A549 (cell line): ENCODE data around the gene MEI4. TPM values are rescaled to one million over a fixed set of nuclear protein-coding genes. Genes with fewer than 3 reads are reported as not detected.

ENCODE experiments used
- ATAC-seq, 2 experiments: fragments of 200-7000 bp in 1 of 2; fragments of >200 bp in 1 of 2; cut with Nextera tagmentation in 1 of 2; cut with Tn5 transposase in 1 of 2; 3 replicates each; pipeline versions ENCODE4 v1.8.0 to v1.9.1; 2018 to 2020; ENCODE audit warnings: mild to moderate bottlenecking in 1 of 2, moderate library complexity in 1 of 2
- CTCF ChIA-PET: fragments of 300-600 bp; sonication (Branson Sonifier 250); formaldehyde crosslinking; extraction: SDS; loops from one replicate; lab custom pipeline; 2021; ENCODE audit warnings: antibody characterized with exemption, inconsistent platforms; lab: Yijun Ruan, JAX
- POLR2A ChIA-PET: fragments of 350-600 bp; formaldehyde crosslinking; extraction: SDS; loops from one replicate; lab custom pipeline; 2021; ENCODE audit warnings: antibody characterized with exemption, inconsistent platforms; lab: Yijun Ruan, JAX
- DNase-seq, 2 experiments: peaks; one replicate each; pipeline versions ENCODE4 v3.0.0 to v3.0.0-alpha.2; 2011 to 2016; ENCODE audit warnings: low read depth in 1 of 2, low spot score in 1 of 2
- FAIRE-seq: peaks from 2 replicates; lab custom pipeline; 2011; peaks lifted over from hg19 to GRCh38; lab: Jason Lieb, UNC
- H3K27ac ChIP-seq, 2 experiments: fragments of >200 bp; sonication (Bioruptor Twin); formaldehyde crosslinking; 3 replicates each; pipeline ENCODE4 v1.5.1; 2016 to 2017
- H3K4me1 ChIP-seq: fragments of >200 bp; sonication (Bioruptor Twin); formaldehyde crosslinking; 3 replicates; pipeline ENCODE4 v1.6.1; 2016
- H3K4me2 ChIP-seq: fragments of >200 bp; sonication (Bioruptor Twin); formaldehyde crosslinking; 3 replicates; pipeline ENCODE4 v1.6.1; 2016
- H3K4me3 ChIP-seq: fragments of >200 bp; sonication (Bioruptor Twin); formaldehyde crosslinking; 3 replicates; pipeline ENCODE4 v1.5.1; 2016
- H3K9me3 ChIP-seq: fragments of >200 bp; sonication (Bioruptor Twin); formaldehyde crosslinking; 3 replicates; pipeline ENCODE4 v1.6.1; 2016
- BHLHE40 ChIP-seq: IDR thresholded peaks from 2 replicates; pipeline ENCODE4 v1.6.1; 2012; ENCODE audit warnings: low read depth, low read length, inconsistent platforms
- CBX8 ChIP-seq: fragments of 200-600 bp; sonication (generic); IDR thresholded peaks from 2 replicates; pipeline ENCODE4 v1.6.1; 2016
- CEBPB ChIP-seq, 2 experiments: fragments of >200 bp in 1 of 2; sonication (Bioruptor Twin) in 1 of 2; formaldehyde crosslinking in 1 of 2; IDR thresholded peaks; 2 replicates each; pipeline ENCODE4 v1.6.1; 2012 to 2016
- EHF ChIP-seq: fragments of 250-450 bp; sonication (Bioruptor Pico); IDR thresholded peaks from 2 replicates; pipeline ENCODE4 v1.5.0; 2020; ENCODE audit warnings: mild to moderate bottlenecking
- EHMT2 ChIP-seq: fragments of 200-600 bp; sonication (generic); IDR thresholded peaks from 2 replicates; pipeline ENCODE4 v1.6.1; 2016; ENCODE audit warnings: antibody characterized with exemption, low read depth, mild to moderate bottlenecking, moderate library complexity
- EP300 ChIP-seq, 2 experiments: fragments of >200 bp; sonication (Bioruptor Twin); formaldehyde crosslinking; IDR thresholded peaks; 2 replicates in 1 of 2; 3 replicates in 1 of 2; pipeline ENCODE4 v1.6.1; 2016 to 2017
- FOSB ChIP-seq: fragments of 250-450 bp; sonication (Bioruptor Pico); IDR thresholded peaks from 2 replicates; pipeline ENCODE4 v1.5.0; 2020; ENCODE audit warnings: mild to moderate bottlenecking, moderate library complexity
- FOSL2 ChIP-seq, 2 experiments: fragments of 450-650 bp in 1 of 2; fragments of >200 bp in 1 of 2; sonication (Bioruptor Twin) in 1 of 2; formaldehyde crosslinking; IDR thresholded peaks; 2 replicates each; pipeline versions ENCODE4 v1.5.0 to v1.6.1; 2016 to 2020; ENCODE audit warnings: mild to moderate bottlenecking in 1 of 2, moderate library complexity in 1 of 2
- HDAC2 ChIP-seq: fragments of 200-600 bp; sonication (generic); IDR thresholded peaks from 2 replicates; pipeline ENCODE4 v1.6.1; 2016
- HOXA7 ChIP-seq: fragments of 250-450 bp; sonication (Bioruptor Pico); IDR thresholded peaks from 2 replicates; pipeline ENCODE4 v1.5.0; 2020; ENCODE audit warnings: mild to moderate bottlenecking, moderate library complexity
- HOXB13 ChIP-seq: fragments of 250-450 bp; sonication (Bioruptor Pico); IDR thresholded peaks from 2 replicates; pipeline ENCODE4 v1.5.0; 2020; ENCODE audit warnings: low read depth, mild to moderate bottlenecking, moderate library complexity
- JUN ChIP-seq, 2 experiments: fragments of >200 bp; sonication (Bioruptor Twin); formaldehyde crosslinking; IDR thresholded peaks; 2 replicates in 1 of 2; 3 replicates in 1 of 2; pipeline ENCODE4 v1.6.1; 2016 to 2017
- MAFK ChIP-seq: fragments of 450-650 bp; IDR thresholded peaks from 2 replicates; pipeline ENCODE4 v1.6.1; 2014; ENCODE audit not compliant: partially characterized antibody
- MAZ ChIP-seq: fragments of 150-350 bp; IDR thresholded peaks from 2 replicates; pipeline ENCODE4 v1.6.1; 2014; ENCODE audit warnings: antibody characterized with exemption, low read depth, low read length, borderline replicate concordance
- NPAS2 ChIP-seq: fragments of 250-450 bp; sonication (Bioruptor Pico); IDR thresholded peaks from 2 replicates; pipeline ENCODE4 v1.8.0; 2022; ENCODE audit warnings: mild to moderate bottlenecking, moderate library complexity, borderline replicate concordance
- POLR2AphosphoS2 ChIP-seq: conservative IDR thresholded peaks from 2 replicates; pipeline ENCODE4 v1.6.1; 2012; ENCODE audit warnings: low read length, improper control_type of control experiment, inconsistent platforms
- RAD21 ChIP-seq, 2 experiments: fragments of >200 bp in 1 of 2; sonication (Bioruptor Twin) in 1 of 2; formaldehyde crosslinking in 1 of 2; IDR thresholded peaks in 1 of 2; conservative IDR thresholded peaks in 1 of 2; 2 replicates in 1 of 2; 3 replicates in 1 of 2; pipeline ENCODE4 v1.6.1; 2012 to 2018; ENCODE audit warnings: inconsistent platforms in 1 of 2
- RNF2 ChIP-seq: fragments of 200-600 bp; sonication (generic); IDR thresholded peaks from 2 replicates; pipeline ENCODE4 v1.6.1; 2016; ENCODE audit warnings: low read depth, mild to moderate bottlenecking, antibody characterized with exemption, moderate library complexity, borderline replicate concordance
- TFCP2L1 ChIP-seq: fragments of 250-450 bp; sonication (Bioruptor Pico); IDR thresholded peaks from 2 replicates; pipeline ENCODE4 v1.5.0; 2021; ENCODE audit warnings: mild to moderate bottlenecking
- ZNF302 ChIP-seq: fragments of 250-450 bp; sonication (Bioruptor Pico); IDR thresholded peaks from 2 replicates; pipeline ENCODE4 v1.9.0; 2021; ENCODE audit warnings: inconsistent platforms, mild to moderate bottlenecking, moderate library complexity
- WGBS: methylation state at CpG from one replicate; pipeline ENCODE4 v1.1.6; 2017; ENCODE audit errors: missing lambda C conversion rate; 5-methylcytosine and 5-hydroxymethylcytosine counted together
- polyA plus RNA-seq, 4 experiments: library from polyadenylated mRNA; depleted of rRNA in 3 of 4; stranded (reverse); fragments of >200 nt; fragmentation: RNase III in 1 of 4; extraction: RNeasy Plus Mini Kit Qiagen cat#74134 plus additional on column Dnase treatment in 1 of 4; gene quantifications; 2 replicates in 3 of 4; 3 replicates in 1 of 4; pipeline ENCODE4 v1.2.3, GENCODE V29; 2011 to 2017
- TF ChIP-seq, protein P1 (sequence below): fragments of 200-600 bp; sonication (generic); IDR thresholded peaks from 2 replicates; pipeline ENCODE4 v1.6.1; 2016; ENCODE audit warnings: antibody characterized with exemption, mild to moderate bottlenecking, moderate library complexity
- TF ChIP-seq, protein P2 (sequence below): fragments of 150-350 bp; IDR thresholded peaks from 2 replicates; pipeline ENCODE4 v1.6.1; 2014; ENCODE audit warnings: low read depth, mild to moderate bottlenecking, low read length
- TF ChIP-seq, protein P3 (sequence below): fragments of >200 bp; sonication (Bioruptor Twin); formaldehyde crosslinking; IDR thresholded peaks from 3 replicates; pipeline ENCODE4 v1.6.1; 2016
- TF ChIP-seq, protein P4 (sequence below): fragments of 450-650 bp; IDR thresholded peaks from 2 replicates; pipeline ENCODE4 v1.6.1; 2014; ENCODE audit warnings: antibody characterized with exemption
- TF ChIP-seq, protein P5 (sequence below): fragments of 250-450 bp; sonication (Bioruptor Pico); IDR thresholded peaks from 2 replicates; pipeline ENCODE4 v1.5.0; 2020; ENCODE audit warnings: low read depth, mild to moderate bottlenecking, moderate library complexity

MEI4 gene
- polyA plus RNA-seq, 2 of the 4 experiments (the other 2 are of a cell fraction): not detected

DNA sequence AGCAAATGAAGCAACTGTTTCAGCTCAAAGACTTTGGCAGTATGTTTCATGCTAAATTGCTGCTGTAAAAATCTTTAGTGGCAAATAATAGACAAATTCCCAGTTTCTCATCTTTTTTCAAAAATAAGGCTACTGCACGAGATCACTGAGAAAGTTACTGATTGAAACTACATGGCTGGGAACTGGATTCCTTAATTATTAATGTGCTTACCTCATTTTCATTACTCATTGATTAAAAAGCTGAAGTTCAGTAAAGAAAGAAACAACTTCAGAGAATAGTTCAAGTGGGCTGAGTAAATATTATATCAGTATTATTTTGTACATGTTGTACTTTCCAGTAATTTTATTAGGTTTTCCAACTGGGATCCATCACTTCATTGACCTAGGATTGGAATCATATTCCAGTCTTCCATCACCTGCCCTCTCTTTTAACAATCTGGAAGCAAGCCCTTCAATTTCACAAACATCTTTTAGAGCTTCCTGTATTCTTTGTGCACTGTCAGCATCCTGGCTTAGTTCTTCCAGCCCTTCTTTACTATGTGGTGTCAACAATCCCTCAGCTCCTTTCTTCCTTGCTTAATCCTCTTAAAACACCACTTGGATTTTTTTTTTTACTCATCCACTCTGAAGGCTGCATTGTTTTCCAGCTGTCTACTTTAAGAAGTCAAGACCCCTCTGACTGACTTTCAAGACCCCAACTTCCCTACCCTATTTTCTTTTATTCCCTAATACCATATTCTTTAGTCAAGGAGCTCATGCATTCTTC lies 4.3 kb downstream of the MEI4 start (continued):
- TF ChIP-seq, protein P1, sequence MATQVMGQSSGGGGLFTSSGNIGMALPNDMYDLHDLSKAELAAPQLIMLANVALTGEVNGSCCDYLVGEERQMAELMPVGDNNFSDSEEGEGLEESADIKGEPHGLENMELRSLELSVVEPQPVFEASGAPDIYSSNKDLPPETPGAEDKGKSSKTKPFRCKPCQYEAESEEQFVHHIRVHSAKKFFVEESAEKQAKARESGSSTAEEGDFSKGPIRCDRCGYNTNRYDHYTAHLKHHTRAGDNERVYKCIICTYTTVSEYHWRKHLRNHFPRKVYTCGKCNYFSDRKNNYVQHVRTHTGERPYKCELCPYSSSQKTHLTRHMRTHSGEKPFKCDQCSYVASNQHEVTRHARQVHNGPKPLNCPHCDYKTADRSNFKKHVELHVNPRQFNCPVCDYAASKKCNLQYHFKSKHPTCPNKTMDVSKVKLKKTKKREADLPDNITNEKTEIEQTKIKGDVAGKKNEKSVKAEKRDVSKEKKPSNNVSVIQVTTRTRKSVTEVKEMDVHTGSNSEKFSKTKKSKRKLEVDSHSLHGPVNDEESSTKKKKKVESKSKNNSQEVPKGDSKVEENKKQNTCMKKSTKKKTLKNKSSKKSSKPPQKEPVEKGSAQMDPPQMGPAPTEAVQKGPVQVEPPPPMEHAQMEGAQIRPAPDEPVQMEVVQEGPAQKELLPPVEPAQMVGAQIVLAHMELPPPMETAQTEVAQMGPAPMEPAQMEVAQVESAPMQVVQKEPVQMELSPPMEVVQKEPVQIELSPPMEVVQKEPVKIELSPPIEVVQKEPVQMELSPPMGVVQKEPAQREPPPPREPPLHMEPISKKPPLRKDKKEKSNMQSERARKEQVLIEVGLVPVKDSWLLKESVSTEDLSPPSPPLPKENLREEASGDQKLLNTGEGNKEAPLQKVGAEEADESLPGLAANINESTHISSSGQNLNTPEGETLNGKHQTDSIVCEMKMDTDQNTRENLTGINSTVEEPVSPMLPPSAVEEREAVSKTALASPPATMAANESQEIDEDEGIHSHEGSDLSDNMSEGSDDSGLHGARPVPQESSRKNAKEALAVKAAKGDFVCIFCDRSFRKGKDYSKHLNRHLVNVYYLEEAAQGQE: no peak
- TF ChIP-seq BHLHE40 (no peak), FOSL2 (IDR thresholded peaks at IDR 0.05) (no peak), FOSL2 (CRISPR knock-in tag; IDR thresholded peaks at IDR 0.05) (no peak), HOXA7 (CRISPR knock-in tag) (no peak), EP300 (IDR thresholded peaks at IDR 0.05) (no peak), POLR2AphosphoS2 (no peak), EHMT2 (no peak), MAZ (no peak), CEBPB (IDR thresholded peaks at IDR 0.05) (no peak), JUN (IDR thresholded peaks at IDR 0.05) (no peak), TFCP2L1 (CRISPR knock-in tag) (no peak)
- TF ChIP-seq, protein P2, sequence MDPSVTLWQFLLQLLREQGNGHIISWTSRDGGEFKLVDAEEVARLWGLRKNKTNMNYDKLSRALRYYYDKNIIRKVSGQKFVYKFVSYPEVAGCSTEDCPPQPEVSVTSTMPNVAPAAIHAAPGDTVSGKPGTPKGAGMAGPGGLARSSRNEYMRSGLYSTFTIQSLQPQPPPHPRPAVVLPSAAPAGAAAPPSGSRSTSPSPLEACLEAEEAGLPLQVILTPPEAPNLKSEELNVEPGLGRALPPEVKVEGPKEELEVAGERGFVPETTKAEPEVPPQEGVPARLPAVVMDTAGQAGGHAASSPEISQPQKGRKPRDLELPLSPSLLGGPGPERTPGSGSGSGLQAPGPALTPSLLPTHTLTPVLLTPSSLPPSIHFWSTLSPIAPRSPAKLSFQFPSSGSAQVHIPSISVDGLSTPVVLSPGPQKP: no peak

DNA sequence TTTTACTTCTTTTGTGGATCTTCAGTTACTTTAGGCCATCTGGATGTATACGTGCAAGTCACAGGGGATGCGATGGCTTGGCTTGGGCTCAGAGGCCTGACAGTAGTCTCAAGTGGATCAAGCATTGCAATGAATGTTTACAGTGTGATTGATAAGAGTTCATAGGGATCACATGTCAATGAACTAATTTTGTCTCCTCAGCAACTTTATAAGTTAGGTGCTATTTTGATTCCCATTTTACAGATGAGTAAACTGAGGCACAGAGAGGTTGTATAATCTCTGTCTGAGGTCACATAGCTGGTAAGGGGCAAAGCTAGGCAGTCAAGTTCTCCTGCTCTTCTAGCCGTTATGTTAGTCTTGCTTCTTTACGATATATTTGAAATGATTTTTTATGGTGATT lies 13.5 kb downstream of the MEI4 start:
- POLR2A ChIA-PET: no interaction called here
- 69% methylated on average over 4 of the region's 4 CpGs for WGBS
- CTCF ChIA-PET: interaction anchor here (0.5 kb wide), 1 partner anchor 509 kb away, joined by 3 read pairs; no protein-coding TSS in a partner anchor

DNA sequence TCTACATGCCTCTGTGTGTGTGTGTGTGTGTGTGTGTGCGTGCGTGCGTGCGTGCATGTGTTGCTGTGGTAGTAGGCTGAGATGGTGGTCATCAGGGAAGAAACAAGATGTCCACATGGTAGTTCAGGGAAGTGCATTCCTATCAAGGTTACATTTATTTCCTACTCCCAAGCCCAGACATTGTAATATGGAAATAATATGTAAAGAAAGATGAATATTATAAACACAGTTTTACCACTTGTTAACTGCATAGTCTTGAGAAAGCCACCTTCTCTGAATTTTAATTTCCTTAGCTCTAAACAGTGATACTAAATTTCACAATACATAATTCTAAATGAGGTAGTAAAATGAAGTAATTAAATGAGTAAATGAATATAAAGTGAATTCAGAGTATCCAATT lies 14.0 kb downstream of the MEI4 start:
- CTCF ChIA-PET: interaction anchor here (0.5 kb wide), 1 partner anchor 509 kb away, joined by 3 read pairs; no protein-coding TSS in a partner anchor
- no peak for ATAC-seq
- WGBS: 82% methylated on average over 4 of the region's 4 CpGs
- TF ChIP-seq MAZ (no peak), FOSL2 (IDR thresholded peaks at IDR 0.05) (no peak), FOSL2 (CRISPR knock-in tag; IDR thresholded peaks at IDR 0.05) (no peak), ZNF302 (CRISPR knock-in tag) (no peak), RNF2 (no peak), EP300 (IDR thresholded peaks at IDR 0.05) (no peak), CBX8 (no peak), HOXA7 (CRISPR knock-in tag) (no peak), HOXB13 (CRISPR knock-in tag) (no peak), NPAS2 (no peak), FOSB (CRISPR knock-in tag) (no peak), EHF (no peak)
- TF ChIP-seq, protein P3, sequence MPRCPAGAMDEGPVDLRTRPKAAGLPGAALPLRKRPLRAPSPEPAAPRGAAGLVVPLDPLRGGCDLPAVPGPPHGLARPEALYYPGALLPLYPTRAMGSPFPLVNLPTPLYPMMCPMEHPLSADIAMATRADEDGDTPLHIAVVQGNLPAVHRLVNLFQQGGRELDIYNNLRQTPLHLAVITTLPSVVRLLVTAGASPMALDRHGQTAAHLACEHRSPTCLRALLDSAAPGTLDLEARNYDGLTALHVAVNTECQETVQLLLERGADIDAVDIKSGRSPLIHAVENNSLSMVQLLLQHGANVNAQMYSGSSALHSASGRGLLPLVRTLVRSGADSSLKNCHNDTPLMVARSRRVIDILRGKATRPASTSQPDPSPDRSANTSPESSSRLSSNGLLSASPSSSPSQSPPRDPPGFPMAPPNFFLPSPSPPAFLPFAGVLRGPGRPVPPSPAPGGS: no peak
- TF ChIP-seq, protein P4, sequence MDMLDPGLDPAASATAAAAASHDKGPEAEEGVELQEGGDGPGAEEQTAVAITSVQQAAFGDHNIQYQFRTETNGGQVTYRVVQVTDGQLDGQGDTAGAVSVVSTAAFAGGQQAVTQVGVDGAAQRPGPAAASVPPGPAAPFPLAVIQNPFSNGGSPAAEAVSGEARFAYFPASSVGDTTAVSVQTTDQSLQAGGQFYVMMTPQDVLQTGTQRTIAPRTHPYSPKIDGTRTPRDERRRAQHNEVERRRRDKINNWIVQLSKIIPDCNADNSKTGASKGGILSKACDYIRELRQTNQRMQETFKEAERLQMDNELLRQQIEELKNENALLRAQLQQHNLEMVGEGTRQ: no peak
- TF ChIP-seq, protein P5, sequence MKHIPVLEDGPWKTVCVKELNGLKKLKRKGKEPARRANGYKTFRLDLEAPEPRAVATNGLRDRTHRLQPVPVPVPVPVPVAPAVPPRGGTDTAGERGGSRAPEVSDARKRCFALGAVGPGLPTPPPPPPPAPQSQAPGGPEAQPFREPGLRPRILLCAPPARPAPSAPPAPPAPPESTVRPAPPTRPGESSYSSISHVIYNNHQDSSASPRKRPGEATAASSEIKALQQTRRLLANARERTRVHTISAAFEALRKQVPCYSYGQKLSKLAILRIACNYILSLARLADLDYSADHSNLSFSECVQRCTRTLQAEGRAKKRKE (CRISPR knock-in tag): no peak

More for the DNA sequence above, 13.5 kb downstream of the MEI4 start:
- Histone ChIP-seq H3K4me1 (no peaks in the 10 kb centered on the region), H3K4me3 (no peak overlapping the region), H3K27ac (no peak overlapping the region), H3K4me2 (no peak overlapping the region), H3K9me3 (no peaks in the 10 kb centered on the region)
- DNase-seq (no peak), FAIRE-seq (no peak)
- no peak for TF ChIP-seq RAD21 (conservative IDR thresholded peaks at IDR 0.05 in 1 of 2, IDR thresholded peaks at IDR 0.05 in 1 of 2)
- no peak for TF ChIP-seq HDAC2
- TF ChIP-seq MAFK: peak; percentile 49
- TF ChIP-seq, protein P5 (CRISPR knock-in tag): no peak
- TF ChIP-seq, all 56 proteins: peak for 1
- ATAC-seq: no peak

More for the DNA sequence above, 14.0 kb downstream of the MEI4 start:
- no peak for DNase-seq
- no peaks in the 10 kb centered on the region for H3K9me3 ChIP-seq
- no peak overlapping the region for H3K27ac ChIP-seq
- no peak for FAIRE-seq
- H3K4me3 ChIP-seq: no peak overlapping the region
- H3K4me1 ChIP-seq: no peaks in the 10 kb centered on the region
- POLR2A ChIA-PET: no interaction called here
- no peak overlapping the region for H3K4me2 ChIP-seq
